HEK293 (cell line): ENCODE data around the gene KLF7.

ENCODE experiments used
- CTCF ChIA-PET: fragments of 350-600 bp; formaldehyde crosslinking; extraction: SDS; loops from one replicate; lab custom pipeline; 2021; ENCODE audit warnings: antibody characterized with exemption; lab: Yijun Ruan, JAX
- POLR2A ChIA-PET: fragments of 300-600 bp; formaldehyde crosslinking; extraction: SDS; loops from one replicate; lab custom pipeline; 2020; ENCODE audit warnings: antibody characterized with exemption, inconsistent platforms; lab: Yijun Ruan, JAX
- H3K27ac ChIP-seq: fragments of 200-500 bp; sonication (Bioruptor generic); 2 replicates; pipeline ENCODE4 v1.5.1; 2014; ENCODE audit warnings: low read depth, low read length, control low read depth, inconsistent platforms; ENCODE audit errors: extremely low read depth
- H3K36me3 ChIP-seq, 2 experiments: fragments of 200-500 bp in 1 of 2; sonication (Bioruptor generic) in 1 of 2; 1 replicate in 1 of 2; 2 replicates in 1 of 2; pipeline ENCODE4 v1.5.1; 2014 to 2017; ENCODE audit warnings: inconsistent platforms in 2 of 2, low read length in 2 of 2; ENCODE audit not compliant: control insufficient read depth in 2 of 2, insufficient read depth in 1 of 2
- H3K4me1 ChIP-seq: fragments of 200-500 bp; sonication (Bioruptor generic); 2 replicates; pipeline ENCODE4 v1.5.1; 2014; ENCODE audit warnings: mild to moderate bottlenecking, low read length, inconsistent platforms; ENCODE audit not compliant: control insufficient read depth, insufficient read depth
- H3K4me3 ChIP-seq: 2 replicates; pipeline ENCODE4 v1.5.1; 2011; ENCODE audit warnings: low read depth, mild to moderate bottlenecking, control low read depth, low read length, moderate library complexity
- H3K9me3 ChIP-seq: fragments of 200-500 bp; sonication (Bioruptor generic); 2 replicates; pipeline ENCODE4 v1.5.1; 2014; ENCODE audit warnings: low read depth, low read length, inconsistent platforms; ENCODE audit not compliant: control insufficient read depth, insufficient read depth
- GLIS2 ChIP-seq: fragments of 450-650 bp; formaldehyde crosslinking; IDR thresholded peaks from 2 replicates; pipeline ENCODE4 v1.5.1; 2016; ENCODE audit warnings: missing biosample characterization, missing genetic modification characterization
- ZBTB21 ChIP-seq: fragments of 450-650 bp; formaldehyde crosslinking; IDR thresholded peaks from 2 replicates; pipeline ENCODE4 v1.5.1; 2017; ENCODE audit warnings: missing biosample characterization, missing genetic modification characterization
- ZFP41 ChIP-seq: fragments of 450-650 bp; formaldehyde crosslinking; IDR thresholded peaks from 2 replicates; pipeline ENCODE4 v1.5.1; 2016; ENCODE audit warnings: missing biosample characterization, missing genetic modification characterization, borderline replicate concordance
- ZFP69B ChIP-seq: fragments of 450-650 bp; formaldehyde crosslinking; IDR thresholded peaks from 2 replicates; pipeline ENCODE4 v1.5.1; 2016; ENCODE audit warnings: missing biosample characterization, missing genetic modification characterization
- ZNF121 ChIP-seq: fragments of 450-650 bp; formaldehyde crosslinking; IDR thresholded peaks from 2 replicates; pipeline ENCODE4 v1.5.1; 2016; ENCODE audit warnings: missing biosample characterization, missing genetic modification characterization
- ZNF132 ChIP-seq: fragments of 450-650 bp; formaldehyde crosslinking; IDR thresholded peaks from 2 replicates; pipeline ENCODE4 v1.5.1; 2017; ENCODE audit warnings: missing biosample characterization, missing genetic modification characterization, borderline replicate concordance
- ZNF138 ChIP-seq: fragments of 450-650 bp; formaldehyde crosslinking; IDR thresholded peaks from 2 replicates; pipeline ENCODE4 v1.5.1; 2016; ENCODE audit warnings: missing biosample characterization, missing genetic modification characterization, borderline replicate concordance
- ZNF16 ChIP-seq: fragments of 450-650 bp; formaldehyde crosslinking; IDR thresholded peaks from 2 replicates; pipeline ENCODE4 v1.5.1; 2016; ENCODE audit warnings: low read depth, missing biosample characterization, missing genetic modification characterization
- ZNF202 ChIP-seq: fragments of 450-650 bp; formaldehyde crosslinking; IDR thresholded peaks from 2 replicates; pipeline ENCODE4 v1.5.1; 2016; ENCODE audit warnings: missing biosample characterization, missing genetic modification characterization, borderline replicate concordance
- ZNF350 ChIP-seq: fragments of 450-650 bp; formaldehyde crosslinking; IDR thresholded peaks from 2 replicates; pipeline ENCODE4 v1.5.0; 2017; ENCODE audit warnings: missing biosample characterization, mild to moderate bottlenecking, missing genetic modification characterization
- ZNF391 ChIP-seq: fragments of 450-650 bp; formaldehyde crosslinking; IDR thresholded peaks from 2 replicates; pipeline ENCODE4 v1.5.1; 2016; ENCODE audit warnings: low read depth, missing biosample characterization, missing genetic modification characterization, borderline replicate concordance
- ZNF426 ChIP-seq: fragments of 450-650 bp; formaldehyde crosslinking; IDR thresholded peaks from 2 replicates; pipeline ENCODE4 v1.5.1; 2017; ENCODE audit warnings: missing biosample characterization, missing genetic modification characterization, mild to moderate bottlenecking, inconsistent platforms, moderate library complexity
- ZNF549 ChIP-seq: fragments of 450-650 bp; IDR thresholded peaks from 2 replicates; pipeline ENCODE4 v1.5.1; 2018; ENCODE audit warnings: missing biosample characterization, missing genetic modification characterization, mild to moderate bottlenecking, inconsistent platforms, moderate library complexity
- ZNF624 ChIP-seq: fragments of 450-650 bp; formaldehyde crosslinking; IDR thresholded peaks from 2 replicates; pipeline ENCODE4 v1.5.1; 2017; ENCODE audit warnings: missing biosample characterization, missing genetic modification characterization
- ZNF837 ChIP-seq: fragments of 450-650 bp; formaldehyde crosslinking; IDR thresholded peaks from 2 replicates; pipeline ENCODE4 v1.5.1; 2016; ENCODE audit warnings: missing biosample characterization, missing genetic modification characterization
- ZSCAN30 ChIP-seq: fragments of 450-650 bp; IDR thresholded peaks from 2 replicates; pipeline ENCODE4 v1.5.1; 2018; ENCODE audit warnings: missing biosample characterization, mild to moderate bottlenecking, missing genetic modification characterization, moderate library complexity
- TF ChIP-seq, protein P1 (sequence below): fragments of 450-650 bp; formaldehyde crosslinking; IDR thresholded peaks from 2 replicates; pipeline ENCODE4 v1.5.1; 2017; ENCODE audit warnings: missing biosample characterization, missing genetic modification characterization
- TF ChIP-seq, protein P2 (sequence below): fragments of 450-650 bp; formaldehyde crosslinking; IDR thresholded peaks from 2 replicates; pipeline ENCODE4 v1.5.1; 2016; ENCODE audit warnings: missing biosample characterization, missing genetic modification characterization
- TF ChIP-seq, protein P3 (sequence below): fragments of 450-650 bp; formaldehyde crosslinking; IDR thresholded peaks from 2 replicates; pipeline ENCODE4 v1.5.1; 2016; ENCODE audit warnings: missing biosample characterization, missing genetic modification characterization, borderline replicate concordance
- TF ChIP-seq, protein P4 (sequence below): IDR thresholded peaks from 2 replicates; pipeline ENCODE4 v1.6.1; 2011; ENCODE audit warnings: mild to moderate bottlenecking, low read depth, low read length, borderline replicate concordance
- TF ChIP-seq, protein P5 (sequence below): fragments of 450-650 bp; formaldehyde crosslinking; IDR thresholded peaks from 2 replicates; pipeline ENCODE4 v1.5.1; 2016; ENCODE audit warnings: missing biosample characterization, missing genetic modification characterization

KLF7 gene

DNA sequence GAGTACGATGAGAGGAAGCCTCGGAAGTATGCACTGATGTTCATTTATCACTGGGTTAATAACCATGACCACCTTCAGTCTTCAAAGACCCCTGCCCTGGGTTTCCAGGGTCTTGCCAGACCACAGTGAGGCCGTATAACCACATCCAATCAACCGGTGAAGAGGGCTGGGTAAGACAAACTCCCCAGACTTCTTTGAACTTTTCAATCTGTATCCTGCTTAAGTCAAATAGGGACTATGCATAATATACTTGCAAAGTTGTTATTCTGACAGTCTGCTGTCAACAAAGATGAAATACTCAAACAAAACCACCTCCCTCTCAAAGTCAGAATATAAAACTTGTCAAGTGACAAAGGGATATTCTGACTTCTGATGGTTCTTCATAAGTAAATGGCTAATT is 54.0 kb downstream of the KLF7 start:
- CTCF ChIA-PET: no interaction called here

DNA sequence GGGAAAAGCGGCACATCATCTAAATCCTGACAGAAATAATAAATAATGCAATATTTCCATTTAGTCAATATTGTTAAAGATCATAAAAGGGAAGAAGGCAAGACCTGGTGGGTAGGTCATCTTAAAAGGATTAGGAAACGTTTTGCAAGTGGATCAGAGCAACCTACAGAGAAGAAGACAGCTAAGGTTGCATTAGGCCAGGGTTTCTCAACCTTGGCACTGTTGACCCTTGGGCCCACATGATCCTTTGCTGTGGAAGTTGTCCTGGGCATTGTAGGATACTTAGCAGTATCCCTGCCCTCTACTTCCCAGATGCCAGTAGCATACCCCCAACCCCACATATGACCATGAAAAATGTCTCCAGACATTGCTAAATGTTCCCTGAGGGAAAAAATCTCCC is 55.0 kb downstream of the KLF7 start:
- H3K36me3 ChIP-seq: no peaks in the 10 kb centered on the region
- ChIA-PET CTCF (no interaction called here), POLR2A (no interaction called here)
- H3K27ac ChIP-seq: no peak overlapping the region
- H3K9me3 ChIP-seq: no peaks in the 10 kb centered on the region
- TF ChIP-seq, protein P1, sequence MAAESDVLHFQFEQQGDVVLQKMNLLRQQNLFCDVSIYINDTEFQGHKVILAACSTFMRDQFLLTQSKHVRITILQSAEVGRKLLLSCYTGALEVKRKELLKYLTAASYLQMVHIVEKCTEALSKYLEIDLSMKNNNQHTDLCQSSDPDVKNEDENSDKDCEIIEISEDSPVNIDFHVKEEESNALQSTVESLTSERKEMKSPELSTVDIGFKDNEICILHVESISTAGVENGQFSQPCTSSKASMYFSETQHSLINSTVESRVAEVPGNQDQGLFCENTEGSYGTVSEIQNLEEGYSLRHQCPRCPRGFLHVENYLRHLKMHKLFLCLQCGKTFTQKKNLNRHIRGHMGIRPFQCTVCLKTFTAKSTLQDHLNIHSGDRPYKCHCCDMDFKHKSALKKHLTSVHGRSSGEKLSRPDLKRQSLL (tag by site-specific recombination): no peak
- TF ChIP-seq ZNF16 (tag by site-specific recombination) (no peak), ZBTB21 (no peak), ZNF426 (tag by site-specific recombination) (no peak), ZNF132 (tag by site-specific recombination) (no peak)
- TF ChIP-seq, protein P2, sequence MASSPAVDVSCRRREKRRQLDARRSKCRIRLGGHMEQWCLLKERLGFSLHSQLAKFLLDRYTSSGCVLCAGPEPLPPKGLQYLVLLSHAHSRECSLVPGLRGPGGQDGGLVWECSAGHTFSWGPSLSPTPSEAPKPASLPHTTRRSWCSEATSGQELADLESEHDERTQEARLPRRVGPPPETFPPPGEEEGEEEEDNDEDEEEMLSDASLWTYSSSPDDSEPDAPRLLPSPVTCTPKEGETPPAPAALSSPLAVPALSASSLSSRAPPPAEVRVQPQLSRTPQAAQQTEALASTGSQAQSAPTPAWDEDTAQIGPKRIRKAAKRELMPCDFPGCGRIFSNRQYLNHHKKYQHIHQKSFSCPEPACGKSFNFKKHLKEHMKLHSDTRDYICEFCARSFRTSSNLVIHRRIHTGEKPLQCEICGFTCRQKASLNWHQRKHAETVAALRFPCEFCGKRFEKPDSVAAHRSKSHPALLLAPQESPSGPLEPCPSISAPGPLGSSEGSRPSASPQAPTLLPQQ (tag by site-specific recombination): no peak
- H3K4me3 ChIP-seq: no peak overlapping the region
- peaks cover 3% of the 10 kb centered on the region for H3K4me1 ChIP-seq

More for the DNA sequence above, 54.0 kb downstream of the KLF7 start:
- H3K4me3 ChIP-seq: no peak overlapping the region
- TF ChIP-seq ZFP41 (tag by site-specific recombination) (no peak), ZNF549 (tag by site-specific recombination) (no peak), ZFP69B (tag by site-specific recombination) (no peak), ZNF350 (tag by site-specific recombination) (no peak), ZNF121 (tag by site-specific recombination) (no peak), ZNF624 (tag by site-specific recombination) (no peak), GLIS2 (no peak)
- H3K36me3 ChIP-seq: no peaks in the 10 kb centered on the region
- POLR2A ChIA-PET: no interaction called here
- peaks cover 3% of the 10 kb centered on the region for H3K4me1 ChIP-seq
- no peak overlapping the region for H3K27ac ChIP-seq
- no peaks in the 10 kb centered on the region for H3K9me3 ChIP-seq

DNA sequence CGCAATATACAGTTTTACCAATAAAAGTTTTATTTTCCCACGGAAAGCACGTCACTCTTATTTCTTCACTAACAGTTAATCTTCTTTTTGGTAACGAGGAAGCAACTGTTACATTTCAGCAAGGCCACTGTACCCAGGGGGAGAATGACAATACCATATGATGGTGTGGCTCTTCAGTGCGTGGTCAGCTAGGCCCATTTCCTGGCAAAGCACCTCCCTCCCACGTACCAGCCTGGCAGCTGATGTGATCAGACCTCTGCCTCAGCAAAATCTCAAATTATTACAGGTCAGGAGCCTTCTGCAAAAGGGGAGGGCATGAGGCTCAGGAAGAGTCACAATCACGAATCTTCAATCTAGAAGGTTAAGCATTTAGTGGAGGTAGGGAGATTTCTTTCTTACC is 55.4 kb downstream of the KLF7 start:
- H3K27ac ChIP-seq: no peak overlapping the region
- CTCF ChIA-PET: no interaction called here

DNA sequence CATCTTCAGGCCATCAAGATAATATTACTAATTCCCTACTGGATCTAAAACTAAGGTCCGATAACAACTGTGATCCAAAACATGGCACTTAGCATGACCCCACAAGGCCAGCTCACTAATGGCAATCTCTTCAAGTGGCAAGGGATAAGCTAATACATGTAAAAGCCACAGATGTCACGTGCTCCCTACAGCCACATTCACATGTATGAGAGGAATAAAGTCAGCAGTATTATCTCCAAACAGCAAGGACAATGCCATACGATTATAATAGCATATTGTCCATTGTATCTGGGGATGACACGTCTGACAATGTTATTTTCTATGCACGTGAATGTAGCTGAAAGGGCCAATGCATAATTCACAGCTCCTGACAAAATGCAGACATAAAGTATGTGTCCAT is 56.0 kb downstream of the KLF7 start:
- peaks cover 3% of the 10 kb centered on the region for H3K4me1 ChIP-seq
- no peak overlapping the region for H3K4me3 ChIP-seq
- no peaks in the 10 kb centered on the region for H3K9me3 ChIP-seq
- H3K27ac ChIP-seq: no peak overlapping the region
- POLR2A ChIA-PET: no interaction called here
- CTCF ChIA-PET: interaction anchor here (0.6 kb wide), 1 partner anchor 162 kb away, joined by 3 read pairs; no protein-coding TSS in a partner anchor
- H3K36me3 ChIP-seq: no peaks in the 10 kb centered on the region
- TF ChIP-seq, protein P3, sequence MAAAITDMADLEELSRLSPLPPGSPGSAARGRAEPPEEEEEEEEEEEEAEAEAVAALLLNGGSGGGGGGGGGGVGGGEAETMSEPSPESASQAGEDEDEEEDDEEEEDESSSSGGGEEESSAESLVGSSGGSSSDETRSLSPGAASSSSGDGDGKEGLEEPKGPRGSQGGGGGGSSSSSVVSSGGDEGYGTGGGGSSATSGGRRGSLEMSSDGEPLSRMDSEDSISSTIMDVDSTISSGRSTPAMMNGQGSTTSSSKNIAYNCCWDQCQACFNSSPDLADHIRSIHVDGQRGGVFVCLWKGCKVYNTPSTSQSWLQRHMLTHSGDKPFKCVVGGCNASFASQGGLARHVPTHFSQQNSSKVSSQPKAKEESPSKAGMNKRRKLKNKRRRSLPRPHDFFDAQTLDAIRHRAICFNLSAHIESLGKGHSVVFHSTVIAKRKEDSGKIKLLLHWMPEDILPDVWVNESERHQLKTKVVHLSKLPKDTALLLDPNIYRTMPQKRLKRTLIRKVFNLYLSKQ (tag by site-specific recombination): no peak
- no peak for TF ChIP-seq ZNF391 (tag by site-specific recombination)
- TF ChIP-seq, protein P4, sequence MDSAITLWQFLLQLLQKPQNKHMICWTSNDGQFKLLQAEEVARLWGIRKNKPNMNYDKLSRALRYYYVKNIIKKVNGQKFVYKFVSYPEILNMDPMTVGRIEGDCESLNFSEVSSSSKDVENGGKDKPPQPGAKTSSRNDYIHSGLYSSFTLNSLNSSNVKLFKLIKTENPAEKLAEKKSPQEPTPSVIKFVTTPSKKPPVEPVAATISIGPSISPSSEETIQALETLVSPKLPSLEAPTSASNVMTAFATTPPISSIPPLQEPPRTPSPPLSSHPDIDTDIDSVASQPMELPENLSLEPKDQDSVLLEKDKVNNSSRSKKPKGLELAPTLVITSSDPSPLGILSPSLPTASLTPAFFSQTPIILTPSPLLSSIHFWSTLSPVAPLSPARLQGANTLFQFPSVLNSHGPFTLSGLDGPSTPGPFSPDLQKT: no peak
- TF ChIP-seq, protein P5, sequence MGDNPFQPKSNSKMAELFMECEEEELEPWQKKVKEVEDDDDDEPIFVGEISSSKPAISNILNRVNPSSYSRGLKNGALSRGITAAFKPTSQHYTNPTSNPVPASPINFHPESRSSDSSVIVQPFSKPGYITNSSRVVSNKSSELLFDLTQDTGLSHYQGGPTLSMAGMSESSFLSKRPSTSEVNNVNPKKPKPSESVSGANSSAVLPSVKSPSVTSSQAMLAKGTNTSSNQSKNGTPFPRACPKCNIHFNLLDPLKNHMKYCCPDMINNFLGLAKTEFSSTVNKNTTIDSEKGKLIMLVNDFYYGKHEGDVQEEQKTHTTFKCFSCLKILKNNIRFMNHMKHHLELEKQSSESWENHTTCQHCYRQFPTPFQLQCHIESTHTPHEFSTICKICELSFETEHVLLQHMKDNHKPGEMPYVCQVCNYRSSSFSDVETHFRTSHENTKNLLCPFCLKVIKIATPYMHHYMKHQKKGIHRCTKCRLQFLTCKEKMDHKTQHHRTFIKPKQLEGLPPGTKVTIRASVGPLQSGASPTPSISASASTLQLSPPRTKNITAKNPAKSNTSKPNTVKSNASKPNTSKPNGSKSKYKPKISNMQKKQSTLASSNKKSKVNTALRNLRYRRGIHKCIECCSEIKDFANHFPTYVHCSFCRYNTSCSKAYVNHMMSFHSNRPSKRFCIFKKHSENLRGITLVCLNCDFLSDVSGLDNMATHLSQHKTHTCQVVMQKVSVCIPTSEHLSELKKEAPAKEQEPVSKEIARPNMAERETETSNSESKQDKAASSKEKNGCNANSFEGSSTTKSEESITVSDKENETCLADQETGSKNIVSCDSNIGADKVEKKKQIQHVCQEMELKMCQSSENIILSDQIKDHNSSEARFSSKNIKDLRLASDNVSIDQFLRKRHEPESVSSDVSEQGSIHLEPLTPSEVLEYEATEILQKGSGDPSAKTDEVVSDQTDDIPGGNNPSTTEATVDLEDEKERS (tag by site-specific recombination): no peak
- no peak for TF ChIP-seq ZNF837
- no peak for TF ChIP-seq ZNF138 (tag by site-specific recombination)
- no peak for TF ChIP-seq ZNF624 (tag by site-specific recombination)

More for the DNA sequence above, 55.4 kb downstream of the KLF7 start:
- TF ChIP-seq ZSCAN30 (tag by site-specific recombination): no peak
- no peak for TF ChIP-seq ZNF202
- H3K4me3 ChIP-seq: no peak overlapping the region
- POLR2A ChIA-PET: no interaction called here
- peaks cover 3% of the 10 kb centered on the region for H3K4me1 ChIP-seq
- H3K36me3 ChIP-seq: no peaks in the 10 kb centered on the region
- H3K9me3 ChIP-seq: no peaks in the 10 kb centered on the region
